HG02884 (cell line): ENCODE results near the gene AKR1C1.
"Not testable (repeated sequence)": the region's sequence is repeated elsewhere in the genome, so short reads cannot be mapped to it uniquely, and the experiment has no call there.

Experiments
- ATAC-seq: cut with Tn5 transposase; IDR thresholded peaks from one replicate; pipeline ENCODE4 v1.9.1; 2021; ENCODE audit warnings: mild to moderate bottlenecking, moderate library complexity; ENCODE audit not compliant: unreplicated experiment

Gene AKR1C1

DNA sequence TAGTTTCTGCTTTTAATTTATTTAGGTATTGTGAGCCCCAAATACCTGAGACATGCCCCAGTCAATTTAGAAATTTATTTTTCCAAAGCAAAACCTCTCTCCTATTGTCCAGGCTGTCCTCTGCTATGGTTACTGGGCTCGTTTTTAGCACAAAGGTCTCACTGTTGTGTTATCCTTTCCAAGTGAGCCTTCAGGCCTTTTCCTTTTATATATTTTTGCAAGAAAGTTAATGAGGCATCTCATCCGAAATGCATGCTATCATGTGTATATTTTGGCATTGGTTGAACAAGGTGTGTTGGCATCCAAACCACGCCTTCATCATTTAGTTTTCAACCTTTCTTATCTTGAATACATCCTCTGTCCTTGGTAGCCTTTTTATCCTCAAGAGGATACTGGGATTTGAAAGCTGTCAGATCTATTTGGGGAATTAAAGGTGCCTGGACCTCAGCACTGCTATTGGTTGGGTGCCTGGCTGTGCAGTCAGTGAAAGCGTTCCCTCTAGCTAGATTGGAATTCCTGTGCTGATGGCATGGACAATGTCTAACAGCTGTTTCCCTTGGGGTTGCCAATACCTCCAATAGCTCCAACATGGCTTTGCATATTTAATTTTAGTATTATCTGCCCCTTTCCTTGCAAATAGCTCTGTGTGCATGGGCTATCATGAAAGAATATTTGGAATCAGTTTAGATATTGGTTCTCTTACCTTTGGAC is 51.1 kb downstream of the AKR1C1 start:
- not testable (repeated sequence) for ATAC-seq

DNA sequence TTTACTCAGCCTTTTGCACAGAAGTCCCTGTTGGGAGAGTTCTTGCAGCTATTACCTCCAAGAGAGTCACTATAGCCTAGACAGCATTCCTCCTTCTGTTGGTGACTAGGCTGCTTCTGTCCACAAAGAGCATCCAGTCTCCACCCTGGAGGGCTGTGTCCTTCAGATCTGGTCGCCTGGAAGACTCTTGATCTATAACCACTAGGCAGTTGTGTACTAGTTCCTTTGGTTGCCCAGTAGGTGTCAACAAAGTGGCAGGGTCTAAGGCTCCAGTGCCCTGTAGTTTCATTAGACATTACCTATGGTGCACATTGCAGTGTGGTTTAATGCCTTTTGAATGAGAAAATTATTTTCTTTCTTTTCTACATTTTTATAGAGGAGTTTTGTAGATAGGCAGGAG is 51.7 kb downstream of the AKR1C1 start:
- ATAC-seq = no peak

DNA sequence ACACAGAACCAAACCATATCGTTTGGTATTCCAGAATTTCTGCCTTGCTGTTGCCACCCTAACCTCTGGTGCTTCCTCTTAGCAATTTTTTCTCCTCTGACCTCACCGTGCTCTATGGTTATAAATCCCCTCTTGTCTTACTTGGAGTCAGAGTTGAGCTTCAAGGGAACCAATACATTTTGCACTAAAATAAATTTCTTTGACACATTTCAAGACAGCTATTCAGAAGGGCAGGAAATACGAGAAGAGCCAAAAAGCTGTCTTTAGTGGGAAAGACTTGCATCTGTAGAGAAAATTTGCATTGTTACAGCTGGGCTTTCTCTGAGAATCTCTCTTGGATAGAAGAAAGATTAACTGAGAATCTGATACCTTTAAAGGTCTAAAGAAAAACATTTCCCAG is 54.9 kb downstream of the AKR1C1 start:
- no peak for ATAC-seq

DNA sequence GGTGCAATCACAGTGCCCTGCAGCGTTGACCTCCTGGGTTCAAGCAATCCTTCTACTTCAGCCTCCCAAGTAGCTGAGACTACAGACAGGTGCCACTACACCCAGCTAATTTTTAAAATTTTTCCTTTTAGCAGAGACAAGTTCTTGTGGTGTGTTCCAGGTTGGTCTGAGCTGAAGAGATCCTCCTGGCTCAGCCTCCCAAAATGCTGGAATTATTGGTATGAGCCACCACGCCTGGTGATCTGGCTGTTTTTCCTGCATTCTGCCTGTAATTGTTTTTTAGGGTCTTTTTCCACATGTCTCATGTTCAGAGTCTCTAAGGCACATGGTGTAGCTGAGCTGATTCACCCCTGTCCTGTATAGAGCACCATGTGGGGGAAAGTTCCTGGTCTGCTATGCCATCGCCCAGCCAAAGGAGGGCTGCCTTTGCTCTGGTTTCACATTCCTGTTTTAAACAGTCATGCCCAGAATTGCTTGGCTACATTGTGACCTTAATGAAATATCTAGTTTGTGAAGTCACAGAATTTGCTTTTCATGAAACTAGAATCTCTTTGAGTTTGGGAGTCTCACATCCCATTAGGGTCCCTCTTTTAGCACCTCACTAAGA is 55.6 kb downstream of the AKR1C1 start:
- ATAC-seq = not testable (repeated sequence)

DNA sequence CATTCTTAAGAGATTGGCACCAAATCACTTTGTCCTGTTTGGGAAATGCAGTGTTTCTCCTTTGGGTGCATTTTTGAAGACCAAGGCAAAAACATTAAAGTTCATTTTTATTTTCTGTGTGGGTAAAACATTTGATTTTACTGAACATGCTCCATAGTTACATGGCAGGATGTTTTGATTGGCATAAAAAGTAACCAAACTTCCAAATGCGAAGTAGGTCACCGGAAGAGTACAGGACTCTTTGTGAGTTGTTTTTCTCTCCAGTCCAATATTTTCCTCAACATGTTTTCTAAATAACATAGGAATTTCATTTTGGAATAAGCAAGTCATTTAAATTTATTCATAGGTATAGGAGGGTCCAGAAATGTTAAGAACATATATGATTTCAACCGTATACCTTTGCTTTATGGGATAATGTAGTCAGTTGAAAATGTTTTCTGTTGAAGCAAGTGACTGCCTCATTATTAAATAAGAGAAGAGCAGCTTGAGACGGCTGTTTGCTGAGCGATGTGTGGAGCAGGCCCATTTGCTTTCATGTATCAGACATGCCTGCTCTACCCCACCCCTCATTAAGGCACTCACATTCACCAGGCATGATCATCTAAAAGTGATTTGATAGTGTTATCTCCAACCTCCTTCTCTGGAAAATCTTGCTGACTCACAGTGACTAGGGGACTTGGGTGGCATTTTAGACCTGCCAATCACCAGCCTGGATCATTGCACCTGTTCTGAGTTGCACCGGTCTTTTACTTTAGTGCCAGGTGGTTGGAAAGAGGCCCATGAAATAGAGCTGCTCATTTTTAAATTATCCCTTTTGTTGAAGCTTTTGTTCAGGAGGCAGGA is 56.8 kb downstream of the AKR1C1 start:
- not testable (repeated sequence) for ATAC-seq

DNA sequence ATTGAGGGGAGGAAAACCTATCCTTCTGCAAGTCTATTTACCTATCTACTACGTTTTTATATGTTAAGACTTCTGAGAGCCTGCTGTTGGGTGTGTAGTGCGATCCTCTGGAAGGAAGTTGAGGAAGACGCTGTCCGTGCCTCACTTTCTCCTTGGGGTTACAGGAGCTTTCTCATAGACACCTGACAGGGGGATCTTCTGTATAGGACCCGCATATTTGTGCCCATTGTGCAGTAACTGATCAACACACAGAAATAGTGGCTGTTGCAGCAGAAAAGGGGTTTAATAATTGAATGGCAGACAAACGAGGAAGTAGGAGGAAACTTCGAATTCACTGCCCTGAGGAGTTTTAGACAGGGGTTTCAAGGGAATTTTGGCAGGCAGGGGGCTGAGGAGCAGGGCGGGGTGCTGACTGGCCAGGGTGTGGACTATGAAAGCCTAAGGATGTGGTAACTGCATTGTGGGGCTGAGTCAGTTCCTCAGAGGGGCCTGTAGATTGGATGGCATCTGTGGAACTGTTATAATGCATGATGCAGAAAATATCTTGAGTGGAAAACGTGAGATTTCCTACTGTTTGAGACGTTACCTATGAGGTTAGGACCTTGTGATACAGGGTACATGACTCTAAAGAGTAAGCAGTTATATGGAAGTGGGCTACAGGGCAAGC is 58.5 kb downstream of the AKR1C1 start:
- not testable (repeated sequence) for ATAC-seq

DNA sequence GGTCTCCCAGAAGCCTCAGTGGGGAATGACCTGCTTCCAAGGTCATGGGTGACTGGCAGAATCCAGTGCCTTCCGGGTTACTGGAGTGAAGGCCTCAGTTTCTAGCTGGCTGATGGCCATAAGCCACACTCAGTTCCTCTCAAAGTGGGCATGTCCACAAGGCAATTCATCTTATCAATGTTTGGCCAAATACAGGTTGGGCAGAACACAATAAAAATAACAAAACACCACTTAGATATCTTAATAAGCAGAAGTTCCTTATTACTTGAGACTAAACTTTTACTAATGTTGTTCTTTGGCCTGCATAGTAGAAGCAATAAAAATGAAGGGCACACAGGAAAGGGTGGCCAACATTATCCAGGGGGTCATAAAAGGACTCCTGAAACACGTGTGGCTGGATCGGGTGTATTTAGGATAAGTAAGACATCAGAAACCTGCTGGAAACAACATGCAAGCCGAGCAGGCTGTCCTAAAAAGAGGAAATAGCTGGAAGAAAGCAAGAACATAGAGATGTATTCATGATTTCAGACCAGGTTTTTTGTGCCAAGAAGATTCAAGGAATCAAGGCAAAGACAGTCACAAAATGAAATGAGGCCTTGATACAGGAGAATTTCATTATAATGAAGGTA is 60.1 kb downstream of the AKR1C1 start:
- ATAC-seq = no peak

DNA sequence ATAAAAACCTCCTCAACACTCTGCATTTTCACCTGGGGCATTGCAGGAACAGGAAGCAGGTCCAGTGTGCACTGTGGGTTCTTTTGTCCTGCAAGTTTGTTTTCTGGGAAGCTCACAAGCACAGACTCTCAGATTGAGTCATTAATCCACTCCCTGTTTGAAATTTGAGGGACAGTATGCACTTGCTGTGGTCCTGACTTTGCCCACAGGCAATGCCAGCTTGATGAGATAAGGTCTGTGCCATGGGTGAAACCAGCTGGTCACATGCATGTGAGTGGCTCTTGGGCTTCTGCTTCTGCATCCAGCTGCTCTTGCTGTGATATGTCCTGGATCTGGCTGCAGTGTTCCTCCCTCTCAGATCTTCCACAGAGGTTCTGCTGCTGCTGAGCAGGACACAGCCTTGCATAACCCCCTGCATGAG is 62.3 kb downstream of the AKR1C1 start:
- ATAC-seq = not testable (repeated sequence)

DNA sequence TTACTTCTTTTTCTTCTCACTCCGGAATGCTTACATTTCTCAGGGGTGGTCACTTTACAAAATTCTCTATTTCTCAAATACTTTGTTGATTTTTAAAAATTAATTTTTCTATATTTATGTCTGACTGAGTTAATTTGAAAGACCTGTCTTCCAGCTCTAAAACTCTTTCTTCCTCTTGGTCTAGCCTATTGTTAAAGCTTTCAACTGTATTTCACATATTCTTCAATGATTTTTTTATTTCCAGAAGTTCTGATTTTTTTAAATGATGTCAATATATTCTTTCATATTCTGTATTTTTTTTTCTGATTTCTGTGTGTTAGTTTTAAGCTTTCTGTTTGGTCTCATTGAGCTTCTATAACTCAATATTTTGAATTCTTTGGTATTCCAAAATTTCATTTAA is 67.8 kb downstream of the AKR1C1 start:
- no peak for ATAC-seq

DNA sequence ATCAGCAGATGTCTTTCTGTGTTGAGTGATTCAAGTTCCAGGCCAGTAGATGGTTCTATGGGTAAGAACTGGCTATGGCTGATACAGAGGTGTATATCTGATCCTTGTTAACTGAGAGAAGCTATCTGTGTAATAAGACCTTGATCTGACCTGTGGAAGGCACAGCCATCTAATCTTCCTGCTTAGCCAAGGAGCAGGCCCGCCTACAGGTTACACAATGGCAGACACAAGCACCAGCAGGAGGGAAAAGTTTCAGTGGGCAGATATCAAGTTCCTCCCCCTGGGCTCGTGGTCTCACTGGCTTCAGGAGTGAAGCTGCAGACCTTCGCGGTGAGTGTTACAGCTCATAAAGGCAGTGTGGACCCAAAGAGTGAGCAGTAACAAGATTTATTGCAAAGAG is 68.4 kb downstream of the AKR1C1 start:
- ATAC-seq = not testable (repeated sequence)

DNA sequence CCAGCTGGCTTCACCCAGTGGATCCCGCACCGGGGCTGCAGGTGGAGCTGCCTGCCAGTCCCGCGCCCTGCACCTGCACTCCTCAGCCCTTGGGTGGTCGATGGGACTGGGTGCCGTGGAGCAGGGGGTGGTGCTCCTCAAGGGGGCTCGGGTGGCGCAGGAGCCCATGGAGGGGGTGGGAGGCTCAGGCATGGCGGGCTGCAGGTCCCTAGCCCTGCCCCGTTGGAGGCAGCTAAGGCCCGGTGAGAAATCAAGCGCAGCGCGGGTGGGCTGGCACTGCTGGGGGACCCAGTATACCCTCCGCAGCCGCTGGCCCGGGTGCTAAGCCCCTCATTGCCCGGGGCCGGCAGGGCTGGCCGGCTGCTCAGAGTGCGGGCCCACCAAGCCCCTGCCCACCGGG is 69.2 kb downstream of the AKR1C1 start:
- ATAC-seq = not testable (repeated sequence)
